GM12873 (cell line): ENCODE measurements around the gene BMAL2.

Source experiments
- CTCF ChIP-seq: IDR thresholded peaks from 2 replicates; pipeline ENCODE4 v1.5.1; 2012; ENCODE audit warnings: low read depth, mild to moderate bottlenecking, moderate library complexity, low read length, control low read depth; ENCODE audit not compliant: insufficient read depth; ENCODE audit errors: missing control alignments

Gene BMAL2

GRCh38 chr12:27324530-27324929 lies 8.1 kb upstream of the BMAL2 start:
- TF ChIP-seq CTCF = no peak

GRCh38 chr12:27330846-27331245 lies 1.8 kb upstream of the BMAL2 start:
- TF ChIP-seq CTCF = no peak

- no peak for TF ChIP-seq CTCF
Measured at GRCh38 chr12:27331291-27331926, 1.2 kb upstream of the BMAL2 start.

GRCh38 chr12:27331927-27332324 lies 710 bp upstream of the BMAL2 start:
- no peak for TF ChIP-seq CTCF

GRCh38 chr12:27332407-27332713 lies 276 bp upstream of the BMAL2 start:
- no peak for TF ChIP-seq CTCF

GRCh38 chr12:27333403-27334009 lies 870 bp downstream of the BMAL2 start:
- TF ChIP-seq CTCF = no peak

- no peak for TF ChIP-seq CTCF
Measured at GRCh38 chr12:27334042-27334720, 1.5 kb downstream of the BMAL2 start.
